Hepatocyte (in vitro differentiated cells): ENCODE results near the gene CTPS2.

Source experiments
- CTCF ChIP-seq: fragments of 200-600 bp; sonication (generic); IDR thresholded peaks from 2 replicates; pipeline ENCODE4 v1.5.1; 2016; ENCODE audit warnings: antibody characterized with exemption, mild to moderate bottlenecking; ENCODE audit not compliant: poor library complexity
- EZH2phosphoT487 ChIP-seq: fragments of 200-600 bp; sonication (generic); IDR thresholded peaks from one replicate; pipeline ENCODE4 v1.6.1; 2018; ENCODE audit warnings: antibody characterized with exemption, mild to moderate bottlenecking, low read depth, moderate library complexity; ENCODE audit not compliant: unreplicated experiment, severe bottlenecking

GRCh38 chrX:16604337-16604736 is 108.1 kb downstream of the CTPS2 start:
- TF ChIP-seq EZH2phosphoT487 (no peak), CTCF (no peak)
